ENCODE measurements around the gene RUNX1.

The RUNX1 gene

DNA sequence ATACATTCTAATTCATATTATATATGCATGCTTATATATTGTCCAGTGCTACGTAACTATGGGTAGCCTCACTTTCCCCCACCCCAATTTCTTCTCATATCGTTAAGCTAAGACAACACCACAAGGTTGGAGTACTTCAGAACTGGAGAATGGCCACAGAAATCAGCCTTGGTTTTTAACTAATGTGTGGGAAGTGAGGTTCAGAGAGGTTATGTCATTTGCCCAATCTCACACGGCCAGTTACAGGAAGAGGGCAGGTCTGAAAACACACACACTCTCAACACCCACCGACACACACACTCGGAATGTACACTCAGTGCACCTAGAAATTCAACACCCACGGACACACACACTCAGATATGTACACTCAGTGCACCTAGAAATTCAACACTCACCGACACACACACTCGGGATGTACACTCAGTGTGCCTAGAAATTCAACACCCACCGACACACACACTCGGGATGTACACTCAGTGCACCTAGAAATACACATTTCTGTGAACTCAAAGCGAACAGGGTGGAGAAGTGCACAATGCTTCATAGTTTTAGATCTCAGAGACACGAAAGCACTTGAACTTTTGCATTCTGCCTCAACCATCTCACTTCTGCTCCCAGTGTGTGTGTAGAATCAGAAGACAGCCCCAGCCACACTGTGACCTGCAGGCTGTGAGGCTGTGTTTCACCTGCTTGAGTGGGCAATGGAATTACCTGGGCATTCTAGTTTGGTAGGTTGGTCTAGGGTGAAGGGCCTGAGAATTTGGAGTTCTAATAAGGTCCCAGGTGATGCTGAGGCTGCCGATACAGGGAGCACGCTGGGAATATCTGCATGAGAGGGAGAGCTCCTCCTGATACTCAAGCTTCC, 209.9 kb downstream of the RUNX1 start:
- CTCF ChIA-PET: interaction anchor here (0.6 kb wide), 1 partner anchor 19 kb away, joined by 3 read pairs; no protein-coding TSS in a partner anchor
- no peak for TF ChIP-seq CTBP1 (IDR thresholded peaks at IDR 0.05; ENCODE audit: borderline replicate concordance)
- no peak for DNase-seq (ENCODE audit: extremely low spot score)
- POLR2A ChIA-PET: no interaction called here

DNA sequence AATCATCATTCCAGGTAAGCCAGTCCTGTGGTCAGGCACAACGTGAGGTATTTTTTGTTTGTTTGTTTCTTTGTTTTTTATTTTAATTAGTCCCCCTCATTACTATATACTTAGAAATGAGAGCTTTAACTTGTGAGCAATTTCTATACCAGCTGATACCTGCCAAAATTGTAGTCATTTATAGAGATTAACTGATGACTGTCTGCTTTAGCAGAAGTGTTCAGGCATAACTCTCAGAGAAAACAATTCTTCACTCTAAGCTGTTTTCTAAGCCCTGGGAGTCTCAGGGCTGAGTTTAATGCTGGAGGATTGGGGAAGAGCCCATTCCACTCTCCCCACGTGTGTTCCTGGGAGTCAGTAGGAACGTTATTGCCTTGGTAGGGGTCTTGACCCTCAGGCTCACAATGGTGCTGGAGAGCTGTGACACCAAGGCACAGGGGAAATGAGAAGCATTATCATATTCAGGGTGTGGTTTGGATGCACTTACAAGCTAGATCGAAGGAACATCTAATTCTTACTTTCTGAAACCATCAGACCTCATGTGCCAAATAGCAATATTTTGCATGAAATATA, 212.1 kb downstream of the RUNX1 start:
- no peak for DNase-seq (ENCODE audit: extremely low spot score)
- ChIA-PET POLR2A (interaction anchor here (1.5 kb wide), 1 partner anchor 52 kb away, joined by 5 read pairs; no protein-coding TSS in a partner anchor), CTCF (no interaction called here)
- no peak for TF ChIP-seq BHLHE40 (IDR thresholded peaks at IDR 0.05; ENCODE audit: borderline replicate concordance)
- no peak for TF ChIP-seq SUZ12 (IDR thresholded peaks at IDR 0.05)
- no peak for TF ChIP-seq ARNT (IDR thresholded peaks at IDR 0.05)
- no peak for TF ChIP-seq L3MBTL2 (conservative IDR thresholded peaks at IDR 0.05)
- TF ChIP-seq ZNF384 (IDR thresholded peaks at IDR 0.05): no peak
- TF ChIP-seq, protein P1, sequence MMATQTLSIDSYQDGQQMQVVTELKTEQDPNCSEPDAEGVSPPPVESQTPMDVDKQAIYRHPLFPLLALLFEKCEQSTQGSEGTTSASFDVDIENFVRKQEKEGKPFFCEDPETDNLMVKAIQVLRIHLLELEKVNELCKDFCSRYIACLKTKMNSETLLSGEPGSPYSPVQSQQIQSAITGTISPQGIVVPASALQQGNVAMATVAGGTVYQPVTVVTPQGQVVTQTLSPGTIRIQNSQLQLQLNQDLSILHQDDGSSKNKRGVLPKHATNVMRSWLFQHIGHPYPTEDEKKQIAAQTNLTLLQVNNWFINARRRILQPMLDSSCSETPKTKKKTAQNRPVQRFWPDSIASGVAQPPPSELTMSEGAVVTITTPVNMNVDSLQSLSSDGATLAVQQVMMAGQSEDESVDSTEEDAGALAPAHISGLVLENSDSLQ (IDR thresholded peaks at IDR 0.05): no peak
- no peak for TF ChIP-seq TARDBP (IDR thresholded peaks at IDR 0.05)
- TF ChIP-seq LEF1 (IDR thresholded peaks at IDR 0.05; ENCODE audit: borderline replicate concordance): no peak
- no peak for TF ChIP-seq SP1 (IDR thresholded peaks at IDR 0.05)
- no peak for TF ChIP-seq FOXK2 (IDR thresholded peaks at IDR 0.05)
- TF ChIP-seq HDGF (IDR thresholded peaks at IDR 0.05; ENCODE audit: borderline replicate concordance): no peak
- no peak for TF ChIP-seq NFRKB (IDR thresholded peaks at IDR 0.05)

DNA sequence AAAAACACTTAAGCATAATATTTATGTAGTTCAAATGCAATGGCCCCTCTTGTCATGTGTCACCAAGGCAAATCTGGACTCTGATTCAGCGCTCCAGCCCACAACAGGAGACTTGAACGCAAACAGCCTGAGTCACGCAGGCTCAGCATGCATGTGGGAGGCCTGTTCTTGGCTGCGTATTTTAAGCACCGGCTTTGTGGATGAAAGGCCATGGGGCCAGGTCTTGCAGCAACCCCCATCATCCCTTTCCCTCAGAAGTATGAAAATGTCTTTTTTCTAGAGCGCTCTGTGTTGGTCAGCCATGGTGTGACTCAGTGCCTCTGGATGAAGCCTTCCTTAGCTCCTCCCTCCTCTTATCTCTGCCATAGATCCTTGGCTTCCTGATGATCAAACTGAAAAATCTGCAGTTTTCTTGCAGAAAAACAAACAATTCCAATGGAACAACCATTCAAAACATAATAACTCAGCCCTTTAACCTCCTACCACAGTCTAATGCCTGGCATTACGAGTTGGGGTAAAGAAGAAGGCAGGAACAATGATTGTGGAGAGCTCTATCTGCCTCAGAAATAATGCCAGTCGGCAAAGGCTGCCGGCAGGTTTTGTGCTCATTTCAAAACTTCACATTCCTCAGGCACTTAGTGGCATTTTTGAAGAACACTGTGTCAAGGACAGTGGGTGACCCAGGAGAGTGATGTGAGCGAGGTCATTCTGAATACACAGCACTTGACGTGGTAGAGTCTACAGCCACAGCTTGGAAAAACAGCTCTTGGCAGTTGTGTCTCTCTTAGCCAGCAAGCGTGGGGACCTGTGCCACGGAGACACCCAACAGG, 212.8 kb downstream of the RUNX1 start:
- CTCF ChIA-PET: no interaction called here

DNA sequence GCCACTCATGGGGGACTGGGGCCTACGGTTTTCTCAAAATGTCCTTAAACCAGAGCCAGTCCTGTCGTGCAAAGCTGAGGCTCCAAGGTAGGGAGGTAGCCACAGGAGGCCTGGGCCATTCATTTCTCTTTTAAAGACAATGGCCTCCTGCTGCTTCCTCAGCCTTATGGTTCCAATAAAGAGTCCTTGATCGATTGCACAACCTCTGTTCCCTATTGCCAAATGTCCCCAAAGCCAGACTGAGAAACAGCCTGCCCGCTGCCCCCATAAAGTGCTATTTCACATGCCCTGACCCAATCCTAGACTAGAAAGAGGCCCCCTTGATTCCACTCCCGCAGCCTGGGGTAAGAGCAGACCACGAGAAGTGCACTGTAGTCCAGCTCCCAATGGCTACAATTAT, 213.6 kb downstream of the RUNX1 start:
- CTCF ChIA-PET: no interaction called here
- TF ChIP-seq ARNT (IDR thresholded peaks at IDR 0.05) (peak; percentile 45), ELF4 (IDR thresholded peaks at IDR 0.05) (no peak)
- no peak for DNase-seq (ENCODE audit: extremely low spot score)
- POLR2A ChIA-PET: no interaction called here

More for the DNA sequence above, 212.8 kb downstream of the RUNX1 start:
- POLR2A ChIA-PET: interaction anchor here (1.5 kb wide), 1 partner anchor 52 kb away, joined by 5 read pairs; no protein-coding TSS in a partner anchor
- no peak for DNase-seq (ENCODE audit: extremely low spot score)
- TF ChIP-seq, protein P1 (IDR thresholded peaks at IDR 0.05): no peak
- TF ChIP-seq FOXK2 (IDR thresholded peaks at IDR 0.05) (no peak), FOXM1 (IDR thresholded peaks at IDR 0.05; ENCODE audit: borderline replicate concordance) (no peak), BHLHE40 (IDR thresholded peaks at IDR 0.05; ENCODE audit: borderline replicate concordance) (no peak), L3MBTL2 (conservative IDR thresholded peaks at IDR 0.05) (no peak), ZNF384 (IDR thresholded peaks at IDR 0.05) (no peak), SP1 (IDR thresholded peaks at IDR 0.05) (no peak), ELF4 (IDR thresholded peaks at IDR 0.05) (no peak), LEF1 (IDR thresholded peaks at IDR 0.05; ENCODE audit: borderline replicate concordance) (no peak), ARNT (IDR thresholded peaks at IDR 0.05) (no peak), TARDBP (IDR thresholded peaks at IDR 0.05) (no peak), FOXA1 (IDR thresholded peaks at IDR 0.05) (no peak), HDGF (IDR thresholded peaks at IDR 0.05; ENCODE audit: borderline replicate concordance) (no peak), NFRKB (IDR thresholded peaks at IDR 0.05) (no peak), CTBP1 (IDR thresholded peaks at IDR 0.05; ENCODE audit: borderline replicate concordance) (no peak), SUZ12 (IDR thresholded peaks at IDR 0.05) (no peak)

DNA sequence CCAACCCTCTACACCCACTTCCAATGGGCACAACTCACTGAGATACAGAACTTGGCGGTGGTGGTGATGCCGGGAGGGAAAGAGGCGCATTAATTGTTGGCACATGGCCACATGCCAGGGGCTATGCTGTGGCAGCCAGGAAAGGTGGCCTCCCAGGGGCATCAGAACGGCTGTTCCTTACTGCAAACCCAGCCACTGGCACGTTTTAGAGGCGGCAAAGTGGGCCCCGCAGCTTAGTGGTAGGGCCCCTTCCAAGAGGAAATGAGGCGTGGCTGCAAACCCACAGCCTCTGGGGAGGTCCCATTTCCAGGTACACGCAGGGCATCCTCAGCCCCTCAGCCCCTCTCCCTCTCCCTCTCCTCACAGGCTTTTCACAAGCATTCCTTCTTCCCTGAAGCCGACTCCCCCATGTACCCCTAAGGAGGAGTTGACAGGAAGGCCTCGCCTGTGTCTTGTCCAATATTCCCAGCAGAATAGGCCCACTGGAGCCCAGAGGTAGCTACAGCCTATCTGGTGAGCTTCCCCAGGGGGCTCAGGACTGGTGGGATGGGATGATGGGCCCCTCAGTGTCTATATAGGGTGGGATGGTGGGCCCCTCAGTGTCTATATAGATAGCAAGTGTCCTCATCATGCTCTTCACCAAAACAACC, 214.1 kb downstream of the RUNX1 start:
- ChIA-PET POLR2A (no interaction called here), CTCF (interaction anchor here (0.8 kb wide), 1 partner anchor 23 kb away, joined by 3 read pairs; no protein-coding TSS in a partner anchor)
- no peak for TF ChIP-seq ZNF384 (IDR thresholded peaks at IDR 0.05)
- no peak for TF ChIP-seq SUZ12 (IDR thresholded peaks at IDR 0.05)
- no peak for TF ChIP-seq ELF4 (IDR thresholded peaks at IDR 0.05)
- no peak for DNase-seq (ENCODE audit: extremely low spot score)

DNA sequence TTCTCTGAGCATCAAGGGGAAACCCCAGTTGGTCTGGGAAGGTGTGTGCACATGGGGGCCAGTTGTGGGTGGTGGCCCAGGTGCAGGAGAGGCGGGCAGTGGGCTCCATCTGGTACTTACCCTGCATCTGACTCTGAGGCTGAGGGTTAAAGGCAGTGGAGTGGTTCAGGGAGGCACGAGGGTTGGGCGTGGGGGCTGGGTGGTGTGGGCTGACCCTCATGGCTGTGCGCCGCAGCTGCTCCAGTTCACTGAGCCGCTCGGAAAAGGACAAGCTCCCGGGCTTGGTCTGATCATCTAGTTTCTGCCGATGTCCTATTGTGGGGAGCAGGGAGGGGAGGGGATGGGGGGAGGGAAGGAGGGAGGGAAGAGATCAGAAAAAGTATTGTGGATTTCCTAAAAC, 214.8 kb downstream of the RUNX1 start:
- POLR2A ChIA-PET: no interaction called here
- no peak for DNase-seq (ENCODE audit: extremely low spot score)

More for the DNA sequence above, 214.8 kb downstream of the RUNX1 start:
- CTCF ChIA-PET: interaction anchor here (0.8 kb wide), 1 partner anchor 24 kb away, joined by 3 read pairs; no protein-coding TSS in a partner anchor
- TF ChIP-seq TARDBP (IDR thresholded peaks at IDR 0.05) (no peak), HDGF (IDR thresholded peaks at IDR 0.05; ENCODE audit: borderline replicate concordance) (no peak), SUZ12 (IDR thresholded peaks at IDR 0.05) (no peak), ARNT (IDR thresholded peaks at IDR 0.05) (no peak), SP1 (IDR thresholded peaks at IDR 0.05) (no peak), FOXM1 (IDR thresholded peaks at IDR 0.05; ENCODE audit: borderline replicate concordance) (no peak), FOXK2 (IDR thresholded peaks at IDR 0.05) (no peak), NFRKB (IDR thresholded peaks at IDR 0.05) (no peak), FOXA1 (IDR thresholded peaks at IDR 0.05) (no peak), LEF1 (IDR thresholded peaks at IDR 0.05; ENCODE audit: borderline replicate concordance) (no peak), L3MBTL2 (conservative IDR thresholded peaks at IDR 0.05) (no peak), BHLHE40 (IDR thresholded peaks at IDR 0.05; ENCODE audit: borderline replicate concordance) (no peak), ELF4 (IDR thresholded peaks at IDR 0.05) (no peak), CTBP1 (IDR thresholded peaks at IDR 0.05; ENCODE audit: borderline replicate concordance) (no peak), ZNF384 (IDR thresholded peaks at IDR 0.05) (no peak)
- TF ChIP-seq, protein P1 (IDR thresholded peaks at IDR 0.05): no peak

Measured in HEK293T (cell line).